Breast epithelium (tissue), 4 donors: ENCODE data around the gene ARCN1. TPM values are rescaled to one million over a fixed set of nuclear protein-coding genes. Genes with fewer than 3 reads are reported as not detected.

Source experiments
- DNase-seq, 2 donors: peaks; one replicate each; pipeline ENCODE4 v3.0.0-alpha.2; 2019; ENCODE audit warnings: low spot score in 2 of 2
- H3K27ac ChIP-seq, 2 donors: fragments of 200-600 bp; sonication (generic) in 1 of 2; one replicate each; pipeline ENCODE4 v1.5.1; 2016 to 2019; ENCODE audit warnings: mild to moderate bottlenecking in 1 of 2
- H3K27me3 ChIP-seq, 2 donors: fragments of 200-600 bp; sonication (generic) in 1 of 2; one replicate each; pipeline versions ENCODE4 v1.5.1 to v1.6.0; 2017 to 2019; ENCODE audit warnings: control low read depth in 1 of 2, mild to moderate bottlenecking in 1 of 2
- H3K36me3 ChIP-seq: fragments of 200-600 bp; one replicate; pipeline ENCODE4 v1.5.1; 2019
- H3K4me1 ChIP-seq, 2 donors: fragments of 200-600 bp; sonication (generic); one replicate each; pipeline ENCODE4 v1.5.1; 2016 to 2019; ENCODE audit warnings: control low read depth in 1 of 2
- H3K4me3 ChIP-seq, 3 donors: fragments of 200-600 bp; sonication (generic); 1 replicate in 2 of 3; 2 replicates in 1 of 3; pipeline ENCODE4 v1.5.1; 2016 to 2019; ENCODE audit warnings: mild to moderate bottlenecking in 3 of 3, moderate library complexity in 2 of 3
- H3K9me3 ChIP-seq, 2 donors: fragments of 200-600 bp; sonication (generic) in 1 of 2; one replicate each; pipeline ENCODE4 v1.5.1; 2016 to 2019; ENCODE audit warnings: control low read depth in 1 of 2
- POLR2A ChIP-seq: fragments of 450-650 bp; IDR thresholded peaks from one replicate; pipeline ENCODE4 v1.6.1; 2016; ENCODE audit warnings: antibody characterized with exemption, mild to moderate bottlenecking, moderate library complexity
- POLR2AphosphoS5 ChIP-seq, 3 donors: sonication (generic); formaldehyde crosslinking; IDR thresholded peaks; one replicate each; pipeline ENCODE4 v1.6.1; 2017; ENCODE audit warnings: antibody characterized with exemption in 3 of 3
- intact Hi-C: fragments of 100-400 bp; cut with DNase I; formaldehyde crosslinking; loops from one replicate; pipeline ENCODE4 v1.15.1; 2023; ENCODE audit warnings: low total_unique reads
- total RNA-seq, 3 donors: library from RNA; depleted of rRNA; stranded (reverse); fragments of >200 nt; gene quantifications; one replicate each; pipeline ENCODE4 v1.1.0, GENCODE V29; 2016
- TF ChIP-seq, protein P1 (sequence below), 3 donors: fragments of 450-650 bp; IDR thresholded peaks; one replicate each; pipeline ENCODE4 v1.5.1; 2016 to 2017; ENCODE audit warnings: antibody characterized with exemption in 3 of 3, mild to moderate bottlenecking in 3 of 3, moderate library complexity in 3 of 3

The ARCN1 gene
- total RNA-seq, 3 donors from 2014 or later, result 94.1 to 99.1 (median 98.6) TPM

DNA sequence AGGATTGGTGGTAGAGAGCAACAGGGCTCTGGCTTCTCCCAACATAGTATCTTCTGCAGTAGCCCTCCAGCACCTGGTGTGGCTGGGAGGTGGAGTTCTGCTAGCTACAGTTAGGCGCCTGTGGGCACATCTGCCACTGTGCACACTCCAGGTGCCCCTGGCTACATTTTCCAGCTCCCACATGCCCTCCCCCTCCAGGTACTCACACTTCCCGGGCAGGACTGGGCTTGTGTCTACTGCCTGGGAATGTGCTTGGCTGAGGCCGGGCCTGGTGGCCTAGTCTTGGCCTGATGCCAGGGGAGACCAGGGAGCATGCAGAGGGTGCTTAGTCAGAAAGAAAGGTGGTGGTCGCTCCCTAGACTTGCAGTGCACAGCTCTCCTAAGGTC is 51.1 kb downstream of the ARCN1 start:
- TF ChIP-seq POLR2AphosphoS5 (IDR thresholded peaks at IDR 0.05) (peak in 1 of 3 donors; percentile 47), POLR2A (no peak)
- TF ChIP-seq, protein P1, sequence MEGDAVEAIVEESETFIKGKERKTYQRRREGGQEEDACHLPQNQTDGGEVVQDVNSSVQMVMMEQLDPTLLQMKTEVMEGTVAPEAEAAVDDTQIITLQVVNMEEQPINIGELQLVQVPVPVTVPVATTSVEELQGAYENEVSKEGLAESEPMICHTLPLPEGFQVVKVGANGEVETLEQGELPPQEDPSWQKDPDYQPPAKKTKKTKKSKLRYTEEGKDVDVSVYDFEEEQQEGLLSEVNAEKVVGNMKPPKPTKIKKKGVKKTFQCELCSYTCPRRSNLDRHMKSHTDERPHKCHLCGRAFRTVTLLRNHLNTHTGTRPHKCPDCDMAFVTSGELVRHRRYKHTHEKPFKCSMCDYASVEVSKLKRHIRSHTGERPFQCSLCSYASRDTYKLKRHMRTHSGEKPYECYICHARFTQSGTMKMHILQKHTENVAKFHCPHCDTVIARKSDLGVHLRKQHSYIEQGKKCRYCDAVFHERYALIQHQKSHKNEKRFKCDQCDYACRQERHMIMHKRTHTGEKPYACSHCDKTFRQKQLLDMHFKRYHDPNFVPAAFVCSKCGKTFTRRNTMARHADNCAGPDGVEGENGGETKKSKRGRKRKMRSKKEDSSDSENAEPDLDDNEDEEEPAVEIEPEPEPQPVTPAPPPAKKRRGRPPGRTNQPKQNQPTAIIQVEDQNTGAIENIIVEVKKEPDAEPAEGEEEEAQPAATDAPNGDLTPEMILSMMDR (IDR thresholded peaks at IDR 0.05), result no peak
- peak; percentile 71 to 89 for DNase-seq
- H3K9me3 ChIP-seq, result no peaks in the 10 kb centered on the region
- H3K4me1 ChIP-seq, result peaks cover 16 to 26% of the 10 kb centered on the region in 2 donors
- intact Hi-C loops, result no loop called here
- H3K27ac ChIP-seq, result peak overlapping the region; percentile 94 to 95
- no peaks in the 10 kb centered on the region for H3K36me3 ChIP-seq
- H3K27me3 ChIP-seq, result no peaks in the 10 kb centered on the region
- H3K4me3 ChIP-seq, result peak overlapping the region in 1 of 3 donors; percentile 39

DNA sequence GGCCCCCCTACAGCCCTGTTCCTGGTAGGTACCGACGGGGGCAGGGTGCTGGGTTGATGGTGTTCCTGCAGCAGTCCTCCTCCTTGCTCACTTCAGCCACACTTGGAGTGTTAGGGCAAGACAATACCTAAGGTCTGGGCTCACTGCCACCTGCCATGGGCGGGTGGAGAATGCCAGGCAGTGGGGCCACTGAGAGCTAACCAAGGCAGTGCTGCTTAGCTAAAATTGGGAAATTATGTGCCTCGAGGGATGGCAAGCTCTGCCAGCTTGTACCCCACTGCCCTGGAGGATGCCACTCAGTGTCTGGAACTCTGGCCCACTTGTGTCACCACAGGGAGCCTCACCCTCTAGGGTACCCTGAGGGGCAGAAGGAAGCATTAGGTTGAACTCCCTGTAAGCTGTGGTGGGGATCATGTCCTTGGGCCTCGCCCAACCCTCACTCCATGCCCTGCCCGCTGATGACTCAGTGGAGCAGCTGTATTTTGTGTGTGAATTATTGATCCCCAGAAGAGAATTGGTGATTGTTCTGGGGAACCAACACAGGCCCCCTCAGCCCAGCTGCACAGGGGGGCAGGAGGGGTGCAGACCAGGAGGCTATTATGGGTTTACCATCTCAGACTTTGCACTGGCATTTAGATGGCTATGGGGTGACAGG is 53.0 kb downstream of the ARCN1 start:
- no peak for TF ChIP-seq POLR2AphosphoS5 (IDR thresholded peaks at IDR 0.05)
- TF ChIP-seq, protein P1 (IDR thresholded peaks at IDR 0.05), result no peak
- no peak for TF ChIP-seq POLR2A
- no peaks in the 10 kb centered on the region for H3K9me3 ChIP-seq
- peak overlapping the region; percentile 29 to 52 for H3K27ac ChIP-seq
- H3K36me3 ChIP-seq, result no peaks in the 10 kb centered on the region
- H3K4me3 ChIP-seq, result no peak overlapping the region
- H3K4me1 ChIP-seq, result peaks cover 10 to 15% of the 10 kb centered on the region in 2 donors
- peak in 1 of 2 donors; percentile 82 for DNase-seq
- no peaks in the 10 kb centered on the region for H3K27me3 ChIP-seq
- intact Hi-C loops, result no loop called here

DNA sequence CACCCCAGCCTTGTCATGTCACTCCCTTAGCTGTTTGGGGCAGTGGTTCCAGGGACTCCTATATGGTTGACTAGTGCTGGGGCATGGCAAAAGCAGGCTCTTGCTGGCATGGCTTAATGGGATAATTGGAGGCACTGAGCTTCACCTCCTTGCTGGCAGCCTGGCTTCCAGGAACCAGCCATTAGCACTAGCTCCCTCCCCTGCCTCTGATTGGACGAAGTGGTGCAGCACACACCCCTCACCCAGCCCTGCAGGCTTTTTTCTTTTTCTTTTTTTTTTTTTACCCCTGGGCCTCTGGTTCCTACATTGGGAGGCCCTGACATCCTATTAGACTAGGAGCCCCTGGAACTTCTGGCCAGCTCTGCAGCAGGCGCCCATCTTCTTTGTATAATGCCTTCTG is 53.8 kb downstream of the ARCN1 start:
- Histone ChIP-seq H3K36me3 (no peaks in the 10 kb centered on the region), H3K9me3 (no peaks in the 10 kb centered on the region), H3K4me1 (peaks cover 10 to 14% of the 10 kb centered on the region in 2 donors), H3K4me3 (no peak overlapping the region), H3K27me3 (no peaks in the 10 kb centered on the region), H3K27ac (no peak overlapping the region)
- intact Hi-C loops, result no loop called here
- TF ChIP-seq, protein P1 (IDR thresholded peaks at IDR 0.05), result no peak
- no peak for TF ChIP-seq POLR2AphosphoS5 (IDR thresholded peaks at IDR 0.05)
- TF ChIP-seq POLR2A, result no peak
- no peak for DNase-seq

DNA sequence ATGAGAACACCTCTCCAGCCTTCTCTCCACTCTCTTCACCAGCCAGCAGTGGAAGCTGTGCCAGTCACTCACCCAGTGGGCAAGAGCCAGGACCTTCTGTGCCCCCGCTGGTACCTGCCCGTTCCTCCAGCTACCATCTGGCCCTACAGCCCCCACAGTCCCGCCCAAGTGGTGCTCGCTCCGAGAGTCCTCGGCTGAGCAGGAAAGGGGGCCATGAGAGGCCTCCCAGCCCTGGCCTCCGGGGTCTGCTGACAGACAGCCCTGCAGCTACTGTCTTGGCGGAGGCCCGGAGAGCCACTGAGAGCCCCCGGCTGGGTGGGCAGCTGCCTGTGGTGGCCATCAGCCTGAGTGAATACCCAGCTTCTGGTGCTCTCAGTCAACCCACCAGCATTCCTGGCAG is 55.4 kb downstream of the ARCN1 start:
- no peaks in the 10 kb centered on the region for H3K9me3 ChIP-seq
- intact Hi-C loops, result no loop called here
- peak overlapping the region in 1 of 2 donors; percentile 46 for H3K27ac ChIP-seq
- DNase-seq, result no peak
- TF ChIP-seq POLR2AphosphoS5 (IDR thresholded peaks at IDR 0.05) (no peak), POLR2A (no peak)
- TF ChIP-seq, protein P1 (IDR thresholded peaks at IDR 0.05), result no peak
- H3K36me3 ChIP-seq, result no peaks in the 10 kb centered on the region
- H3K27me3 ChIP-seq, result no peaks in the 10 kb centered on the region
- H3K4me1 ChIP-seq, result peaks cover 0 to 9% of the 10 kb centered on the region in 2 donors
- no peak overlapping the region for H3K4me3 ChIP-seq

DNA sequence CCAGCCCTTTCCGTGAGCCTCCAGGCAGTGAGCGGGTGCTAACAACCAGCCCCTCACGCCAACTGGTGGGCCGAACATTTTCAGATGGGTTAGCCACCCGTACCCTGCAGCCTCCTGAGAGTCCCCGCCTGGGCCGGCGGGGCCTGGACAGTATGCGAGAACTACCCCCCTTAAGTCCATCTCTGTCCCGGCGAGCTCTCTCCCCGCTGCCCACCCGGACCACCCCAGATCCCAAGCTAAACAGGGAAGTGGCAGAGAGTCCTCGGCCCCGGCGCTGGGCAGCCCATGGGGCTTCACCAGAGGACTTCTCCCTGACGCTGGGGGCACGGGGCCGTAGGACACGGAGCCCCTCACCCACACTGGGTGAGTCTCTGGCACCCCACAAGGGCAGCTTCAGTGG is 55.8 kb downstream of the ARCN1 start:
- no peaks in the 10 kb centered on the region for H3K9me3 ChIP-seq
- intact Hi-C loops, result no loop called here
- H3K4me3 ChIP-seq, result no peak overlapping the region
- peaks cover 0 to 5% of the 10 kb centered on the region in 2 donors for H3K4me1 ChIP-seq
- no peaks in the 10 kb centered on the region for H3K36me3 ChIP-seq
- H3K27ac ChIP-seq, result peak overlapping the region in 1 of 2 donors; percentile 46
- DNase-seq, result no peak
- no peaks in the 10 kb centered on the region for H3K27me3 ChIP-seq
- no peak for TF ChIP-seq POLR2AphosphoS5 (IDR thresholded peaks at IDR 0.05)
- no peak for TF ChIP-seq POLR2A
- TF ChIP-seq, protein P1 (IDR thresholded peaks at IDR 0.05), result no peak
